Measurements from ENCODE around the gene SLC38A10.

SLC38A10 gene

GRCh38 chr17:81295031-81295675, at the start of gene SLC38A10:
TSS of gene SLC38A10 (minus strand) at chr17:81295307. CDS start at chr17:81294921, 386 bp downstream.
- FAIRE-seq: no peak

- FAIRE-seq: no peak
Observed at GRCh38 chr17:81342269-81343070, 47.4 kb upstream of the SLC38A10 start.

- FAIRE-seq: no peak
Observed at GRCh38 chr17:81341516-81342268, 46.6 kb upstream of the SLC38A10 start.

- no peak for FAIRE-seq
Observed at GRCh38 chr17:81340607-81341515, 45.8 kb upstream of the SLC38A10 start.

- no peak for FAIRE-seq
Observed at GRCh38 chr17:81339534-81340296, 44.6 kb upstream of the SLC38A10 start.

- FAIRE-seq: no peak
Observed at GRCh38 chr17:81339191-81339533, 44.1 kb upstream of the SLC38A10 start.

- no peak for FAIRE-seq
Observed at GRCh38 chr17:81338274-81339190, 43.4 kb upstream of the SLC38A10 start.

GRCh38 chr17:81337476-81337879, 42.4 kb upstream of the SLC38A10 start:
- FAIRE-seq: no peak

GRCh38 chr17:81336930-81337325, 41.8 kb upstream of the SLC38A10 start:
- FAIRE-seq: no peak

- FAIRE-seq: no peak
Observed at GRCh38 chr17:81336296-81336929, 41.3 kb upstream of the SLC38A10 start.

- FAIRE-seq: no peak
Observed at GRCh38 chr17:81335773-81336157, 40.7 kb upstream of the SLC38A10 start.

- no peak for FAIRE-seq
Observed at GRCh38 chr17:81334987-81335772, 40.1 kb upstream of the SLC38A10 start.

GRCh38 chr17:81334391-81334901, 39.3 kb upstream of the SLC38A10 start:
- no peak for FAIRE-seq

- FAIRE-seq: no peak
Observed at GRCh38 chr17:81333616-81334368, 38.7 kb upstream of the SLC38A10 start.

- FAIRE-seq: no peak
Observed at GRCh38 chr17:81332914-81333528, 37.9 kb upstream of the SLC38A10 start.

- FAIRE-seq: no peak
Observed at GRCh38 chr17:81332118-81332834, 37.2 kb upstream of the SLC38A10 start.

- FAIRE-seq: no peak
Observed at GRCh38 chr17:81331527-81332043, 36.5 kb upstream of the SLC38A10 start.
